ENCODE data around the gene ZGLP1.

DNA sequence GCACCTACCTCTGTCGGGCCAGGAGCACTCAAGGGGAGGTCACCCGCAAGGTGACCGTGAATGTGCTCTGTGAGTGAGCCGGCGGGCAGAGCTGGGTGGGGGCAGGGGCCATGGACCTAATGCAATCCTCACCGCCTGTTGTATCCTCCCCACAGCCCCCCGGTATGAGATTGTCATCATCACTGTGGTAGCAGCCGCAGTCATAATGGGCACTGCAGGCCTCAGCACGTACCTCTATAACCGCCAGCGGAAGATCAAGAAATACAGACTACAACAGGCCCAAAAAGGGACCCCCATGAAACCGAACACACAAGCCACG, 24.7 kb downstream of the ZGLP1 start:
- no peak for TF ChIP-seq POLR2A (IDR thresholded peaks at IDR 0.05)
- TF ChIP-seq, protein P1, sequence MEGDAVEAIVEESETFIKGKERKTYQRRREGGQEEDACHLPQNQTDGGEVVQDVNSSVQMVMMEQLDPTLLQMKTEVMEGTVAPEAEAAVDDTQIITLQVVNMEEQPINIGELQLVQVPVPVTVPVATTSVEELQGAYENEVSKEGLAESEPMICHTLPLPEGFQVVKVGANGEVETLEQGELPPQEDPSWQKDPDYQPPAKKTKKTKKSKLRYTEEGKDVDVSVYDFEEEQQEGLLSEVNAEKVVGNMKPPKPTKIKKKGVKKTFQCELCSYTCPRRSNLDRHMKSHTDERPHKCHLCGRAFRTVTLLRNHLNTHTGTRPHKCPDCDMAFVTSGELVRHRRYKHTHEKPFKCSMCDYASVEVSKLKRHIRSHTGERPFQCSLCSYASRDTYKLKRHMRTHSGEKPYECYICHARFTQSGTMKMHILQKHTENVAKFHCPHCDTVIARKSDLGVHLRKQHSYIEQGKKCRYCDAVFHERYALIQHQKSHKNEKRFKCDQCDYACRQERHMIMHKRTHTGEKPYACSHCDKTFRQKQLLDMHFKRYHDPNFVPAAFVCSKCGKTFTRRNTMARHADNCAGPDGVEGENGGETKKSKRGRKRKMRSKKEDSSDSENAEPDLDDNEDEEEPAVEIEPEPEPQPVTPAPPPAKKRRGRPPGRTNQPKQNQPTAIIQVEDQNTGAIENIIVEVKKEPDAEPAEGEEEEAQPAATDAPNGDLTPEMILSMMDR (IDR thresholded peaks at IDR 0.05) = no peak
